Right kidney (tissue), 1 donor: Measurements from ENCODE around the gene AARSD1.
A peak's percentile ranks its signal among the peaks of the same experiment; 100 is the strongest.
"Not testable (repeated sequence)": the region's sequence is repeated elsewhere in the genome, so short reads cannot be mapped to it uniquely, and the experiment has no call there.

Experiments
- DNase-seq: peaks from one replicate; pipeline ENCODE4 v3.0.0-alpha.2; 2016

Gene AARSD1

DNA sequence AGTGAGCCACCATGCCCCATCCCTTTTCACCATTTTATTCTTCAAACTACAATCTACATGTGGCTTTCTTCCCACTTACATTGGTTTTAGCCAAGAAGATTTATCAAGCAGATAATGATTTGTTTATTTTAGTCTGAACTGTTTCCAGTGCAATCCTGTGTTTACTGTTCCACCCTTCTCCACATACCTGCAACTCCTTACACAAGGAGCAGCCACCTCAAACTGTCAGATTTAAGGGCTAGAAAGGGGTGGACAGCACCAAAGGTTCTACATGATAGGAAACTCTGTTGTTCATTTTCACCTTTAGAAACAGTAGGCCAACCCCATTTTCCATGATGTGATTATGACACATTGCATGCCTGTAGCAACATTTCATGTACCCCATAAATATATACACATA, 18.0 kb upstream of the AARSD1 start:
- no peak for DNase-seq

DNA sequence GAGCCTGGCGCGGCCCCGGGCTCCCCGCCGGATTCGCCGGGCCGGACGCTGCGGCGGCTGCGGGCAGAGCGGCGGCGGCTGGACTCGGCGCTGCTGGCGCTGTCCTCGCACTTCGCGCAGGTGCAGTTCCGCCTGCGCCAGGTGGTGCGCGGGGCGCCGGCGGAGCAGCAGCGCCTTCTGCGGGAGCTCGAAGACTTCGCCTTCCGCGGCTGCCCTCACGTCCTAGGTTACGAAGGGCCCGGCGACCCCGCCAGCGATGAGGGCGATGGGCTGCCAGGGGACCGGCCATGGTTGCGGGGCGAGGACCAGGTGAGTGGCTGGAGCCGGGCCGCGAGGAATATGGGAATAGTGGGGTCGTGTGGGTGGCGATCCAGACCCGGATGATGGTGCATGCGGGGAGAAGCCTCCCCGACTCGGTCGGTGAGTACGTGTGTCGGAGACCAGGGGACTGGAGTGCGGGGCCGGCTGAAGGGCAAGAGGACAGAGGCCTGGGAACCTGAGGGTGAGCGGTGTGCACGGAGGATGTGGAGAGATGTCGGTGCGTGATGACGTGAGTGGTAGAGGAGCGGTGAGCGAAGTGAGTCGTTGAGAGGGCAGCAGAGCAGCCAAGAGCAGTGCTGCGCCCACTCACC, 16.6 kb upstream of the AARSD1 start:
- DNase-seq, result peak; percentile 62

DNA sequence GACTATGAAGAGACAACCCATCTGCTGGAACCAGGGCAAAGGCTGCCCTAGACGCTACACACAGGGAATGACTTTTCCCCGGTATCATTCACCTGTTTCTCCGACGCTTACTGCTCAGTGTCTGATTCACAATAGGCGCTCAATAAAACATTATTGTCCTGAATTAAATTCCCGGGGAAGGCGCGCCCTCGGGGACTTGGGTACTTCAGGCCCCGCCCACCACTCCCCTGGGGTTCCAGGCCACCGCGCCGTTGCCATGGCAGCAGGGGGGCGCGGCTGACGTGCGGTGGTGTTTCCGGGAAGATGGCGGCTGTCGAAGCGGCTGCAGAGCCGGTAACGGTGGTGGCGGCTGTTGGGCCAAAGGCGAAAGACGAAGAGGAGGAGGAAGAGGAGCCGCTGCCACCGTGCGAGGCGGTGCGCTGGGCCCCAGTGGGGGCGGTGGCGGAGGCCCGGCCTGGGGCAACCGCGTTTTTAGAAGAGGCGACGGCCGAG, 16.1 kb upstream of the AARSD1 start, which contains the start of gene RUNDC1:
TSS of gene RUNDC1 (plus strand) at position 292 of the 492 bp plus-strand sequence. CDS start at position 304, 12 bp downstream.
- DNase-seq, result peak; percentile 95

DNA sequence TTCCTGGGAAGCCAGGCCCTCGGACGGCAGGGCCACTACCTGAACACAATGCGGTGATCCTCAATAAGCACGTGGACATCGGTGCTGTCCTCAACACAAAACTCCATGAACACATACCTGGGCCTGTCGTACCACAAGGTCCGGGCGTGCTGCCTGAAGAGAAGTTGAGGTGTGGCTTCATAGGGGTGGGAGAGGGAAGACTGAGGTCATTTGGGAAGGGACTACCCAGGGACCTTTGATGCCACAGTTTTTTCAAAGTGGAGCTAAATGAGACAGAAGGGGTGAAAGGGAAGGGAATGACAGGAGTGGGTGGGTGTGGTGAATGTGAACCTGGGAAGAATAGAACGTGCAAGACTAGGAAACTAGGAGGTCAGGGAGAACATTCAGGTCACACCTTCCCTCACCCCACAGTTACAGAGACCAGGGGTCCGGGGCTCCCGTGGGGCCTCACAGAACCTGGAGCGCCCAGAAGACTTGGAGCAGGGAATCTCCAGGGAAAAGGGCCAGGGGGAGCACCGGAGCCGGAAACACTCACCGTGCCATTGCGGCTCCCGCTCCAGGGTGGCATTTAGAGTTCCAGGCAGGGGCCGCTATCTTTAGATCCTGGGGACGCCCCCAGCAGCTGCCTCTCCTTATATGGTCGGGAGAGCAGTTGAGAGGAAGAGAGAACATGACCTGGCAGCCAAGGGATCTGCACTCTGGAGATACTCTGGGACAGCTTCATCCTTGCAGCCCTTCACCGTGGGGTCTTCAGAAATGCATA, 15.4 kb upstream of the AARSD1 start, which contains the start of gene PTGES3L:
TSS of gene PTGES3L (minus strand) at position 570 of the 763 bp plus-strand sequence. CDS start at position 543, 27 bp downstream.
- no peak for DNase-seq

DNA sequence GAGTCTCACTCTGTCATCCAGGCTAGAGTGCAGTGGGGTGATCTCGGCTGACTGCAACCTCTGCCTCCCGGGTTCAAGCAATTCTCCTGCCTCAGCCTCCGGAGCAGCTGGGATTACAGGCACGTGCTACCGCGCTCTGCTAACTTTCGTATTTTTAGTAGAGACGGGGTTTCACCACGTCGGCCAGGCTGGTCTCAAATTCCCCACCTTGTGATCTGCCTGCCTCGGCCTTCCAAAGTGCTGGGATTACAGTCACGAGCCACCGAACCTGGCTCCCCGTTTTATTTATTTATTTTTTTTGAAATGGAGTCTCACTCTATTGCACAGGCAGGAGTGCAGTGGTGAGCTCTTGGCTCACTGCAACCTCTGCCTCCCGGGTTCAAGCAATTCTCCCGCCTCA, 11.4 kb upstream of the AARSD1 start:
- DNase-seq, result not testable (repeated sequence)

DNA sequence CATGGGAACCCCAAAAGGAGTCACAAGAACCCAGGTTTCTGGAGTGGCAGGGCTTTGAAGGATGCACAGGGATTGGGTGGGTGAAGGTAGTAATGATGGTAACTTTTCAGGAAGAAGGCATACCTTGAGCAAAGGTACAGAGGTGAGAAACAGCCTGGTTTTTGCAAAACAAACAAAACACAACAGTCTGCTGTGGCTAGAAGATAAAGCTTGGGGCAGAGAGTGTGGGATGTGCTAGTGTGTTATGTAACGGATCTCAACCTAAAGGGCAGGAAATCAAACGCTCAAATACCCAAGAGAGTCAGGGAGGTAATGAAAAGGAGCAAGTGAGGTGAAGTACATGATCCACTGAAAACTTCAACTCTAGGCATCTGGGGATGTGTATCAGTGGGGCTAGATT, 11.0 kb upstream of the AARSD1 start:
- no peak for DNase-seq

DNA sequence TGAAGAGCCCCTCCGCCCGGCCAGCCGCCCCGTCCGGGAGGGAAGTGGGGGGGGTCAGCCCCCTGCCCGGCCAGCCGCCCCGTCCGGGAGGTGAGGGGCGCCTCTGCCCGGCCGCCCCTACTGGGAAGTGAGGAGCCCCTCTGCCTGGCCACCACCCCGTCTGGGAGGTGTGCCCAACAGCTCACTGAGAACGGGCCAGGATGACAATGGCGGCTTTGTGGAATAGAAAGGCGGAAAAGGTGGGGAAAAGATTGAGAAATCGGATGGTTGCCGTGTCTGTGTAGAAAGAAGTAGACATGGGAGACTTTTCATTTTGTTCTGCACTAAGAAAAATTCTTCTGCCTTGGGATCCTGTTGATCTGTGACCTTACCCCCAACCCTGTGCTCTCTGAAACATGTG, 9.1 kb upstream of the AARSD1 start:
- DNase-seq, result not testable (repeated sequence)

DNA sequence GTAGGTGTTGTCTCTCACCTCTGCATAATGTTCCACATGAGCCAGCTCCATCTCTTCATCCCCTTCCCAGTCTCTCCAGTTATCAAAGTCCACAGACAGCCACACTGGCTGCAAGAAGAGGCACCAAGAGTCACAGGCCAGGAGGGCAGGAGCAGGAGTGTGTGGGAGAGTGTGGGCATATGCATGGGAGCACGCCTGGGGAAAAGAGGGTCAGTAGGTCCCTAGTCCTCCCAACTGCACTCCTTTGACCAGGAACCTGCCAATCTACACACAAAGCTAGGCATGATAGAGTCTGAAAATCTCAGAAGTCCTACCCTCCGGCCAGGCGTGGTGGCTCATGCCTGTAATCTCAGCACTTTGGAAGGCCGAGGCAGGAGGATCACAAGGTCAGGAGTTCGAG, 7.3 kb upstream of the AARSD1 start:
- DNase-seq, result no peak

DNA sequence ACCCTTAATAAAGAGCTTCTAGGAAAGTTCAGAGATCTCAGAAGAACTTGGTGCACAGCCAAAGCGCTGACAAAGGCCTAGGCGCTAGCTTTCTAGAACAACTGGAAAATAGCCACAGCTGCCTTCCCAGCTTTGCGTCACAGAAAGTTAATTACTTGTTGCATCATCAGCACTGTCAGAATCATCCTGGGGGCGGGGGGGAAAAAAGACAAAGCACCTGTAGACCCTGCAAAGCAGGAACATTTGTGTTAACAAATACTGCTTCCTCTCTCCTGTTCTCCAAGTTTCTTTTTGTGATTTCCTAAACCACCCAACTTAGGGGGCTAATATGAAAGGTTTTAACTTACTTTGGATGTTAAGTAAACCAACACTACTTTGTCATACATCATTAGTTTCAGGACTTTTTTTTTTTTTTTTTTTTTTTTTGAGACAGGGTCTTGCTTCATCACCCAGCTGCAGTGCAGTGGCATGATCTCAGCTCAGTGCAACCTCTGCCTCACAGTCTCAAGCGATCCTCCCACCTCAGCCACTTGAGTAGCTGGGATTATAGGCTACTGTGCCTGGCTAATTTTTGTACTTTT, 4.8 kb upstream of the AARSD1 start:
- DNase-seq, result peak; percentile 16

DNA sequence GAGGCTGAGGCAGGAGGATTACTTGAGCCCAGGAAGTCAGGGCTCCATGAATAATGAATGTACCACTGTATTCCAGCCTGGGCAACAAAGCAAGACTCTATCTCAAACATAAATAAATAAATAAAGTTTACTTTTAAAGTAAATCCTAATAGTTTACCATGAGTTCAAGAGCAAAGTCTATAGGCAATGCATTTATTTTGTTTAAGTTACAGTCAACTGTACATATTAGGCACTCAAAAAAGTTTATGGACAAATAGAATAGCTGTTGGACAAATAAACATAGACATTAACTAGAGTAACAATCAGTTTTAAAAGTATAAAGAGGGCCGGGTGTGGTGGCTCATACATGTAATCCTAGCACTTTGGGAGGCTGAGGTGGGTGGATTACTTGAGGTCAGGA, 3.7 kb upstream of the AARSD1 start:
- no peak for DNase-seq

DNA sequence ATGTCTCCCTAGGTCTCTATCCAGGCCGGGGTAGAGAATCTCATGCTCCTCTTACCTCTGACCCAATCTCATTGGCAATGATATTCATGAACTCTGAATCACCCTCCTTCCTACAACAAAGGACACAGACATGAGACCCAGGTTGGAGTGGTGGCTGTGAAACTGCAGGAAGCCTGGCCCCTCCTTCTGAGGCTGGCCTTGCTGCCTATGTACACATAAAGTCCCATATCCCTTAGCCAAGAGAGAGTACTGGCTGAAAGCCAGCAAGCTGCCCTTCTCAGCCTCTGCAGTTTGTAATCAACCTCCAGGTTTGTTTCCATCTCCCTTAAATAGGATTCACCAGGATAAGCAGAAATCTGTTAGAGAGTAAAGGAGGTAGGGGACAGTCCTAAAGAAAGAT, 10.6 kb downstream of the AARSD1 start:
- no peak for DNase-seq

DNA sequence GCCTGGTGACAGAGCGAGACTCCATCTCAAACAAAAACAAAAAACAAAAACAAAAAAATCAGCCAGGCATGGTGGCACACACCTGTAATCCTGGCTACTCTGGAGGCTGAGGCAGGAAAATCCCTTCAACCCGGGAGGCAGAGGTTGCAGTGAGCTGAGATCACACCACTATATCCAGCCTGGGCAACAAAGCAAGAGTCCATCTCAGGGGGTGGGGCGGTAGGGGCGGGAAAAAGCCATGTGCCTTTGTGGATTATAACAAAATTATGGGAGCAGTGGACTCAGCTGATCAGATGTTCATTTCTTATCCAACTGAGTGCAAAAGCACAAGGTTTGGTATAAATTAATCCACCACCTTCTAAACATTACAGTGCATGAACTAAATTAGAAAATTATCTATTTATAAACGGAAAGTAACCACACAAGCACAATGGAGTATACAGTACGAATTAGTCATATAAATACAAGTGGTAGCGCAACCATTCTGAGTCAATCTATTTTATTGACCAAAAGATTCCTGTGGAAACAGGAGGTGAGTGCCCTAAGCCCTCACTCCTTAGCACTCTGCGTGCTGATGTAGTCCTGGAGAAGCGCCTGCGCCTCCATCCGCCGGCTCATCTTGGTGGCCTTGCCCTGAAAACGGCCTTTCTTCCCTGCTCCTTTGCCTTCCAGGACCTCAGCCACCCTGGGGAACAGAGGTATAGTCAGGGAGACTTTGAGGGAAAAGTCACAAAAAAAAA, 14.0 kb downstream of the AARSD1 start:
- DNase-seq, result no peak

DNA sequence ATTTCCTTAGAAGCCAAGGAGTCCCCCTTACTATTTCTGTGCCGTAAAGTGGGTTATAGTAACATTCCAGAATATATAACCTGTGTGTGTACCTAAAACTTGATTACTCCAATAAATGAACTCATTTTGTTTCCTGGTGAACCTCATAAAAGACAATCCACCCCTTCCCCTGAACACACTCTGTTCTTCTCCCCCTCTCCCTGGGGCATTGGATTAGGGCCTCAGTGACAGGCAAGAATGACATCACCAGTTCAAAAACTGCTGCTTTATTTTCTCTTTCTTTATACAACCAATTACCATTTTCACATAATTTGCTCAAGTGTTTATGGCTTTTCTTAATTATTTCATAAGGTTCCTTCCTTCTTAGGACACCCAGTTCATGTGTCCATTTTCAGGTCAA, 17.4 kb downstream of the AARSD1 start:
- DNase-seq, result no peak

DNA sequence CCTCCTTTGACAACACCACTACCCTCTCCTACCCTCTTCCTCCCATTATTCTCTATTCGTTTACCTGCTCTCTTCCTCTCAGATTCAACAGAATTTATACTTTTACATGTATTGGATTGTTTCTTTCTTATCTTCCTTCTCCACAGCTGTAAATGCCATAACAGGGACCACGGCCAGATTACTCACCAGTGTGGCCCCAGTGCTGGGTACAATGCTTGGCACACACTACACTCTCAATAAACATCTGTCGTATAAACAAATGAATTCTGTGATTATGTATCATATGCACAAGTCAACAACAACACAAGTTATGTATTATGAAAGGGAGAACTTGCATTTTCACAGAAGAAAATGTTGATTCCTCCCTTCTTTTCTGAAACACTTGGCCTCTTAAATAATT, 20.0 kb downstream of the AARSD1 start:
- no peak for DNase-seq

DNA sequence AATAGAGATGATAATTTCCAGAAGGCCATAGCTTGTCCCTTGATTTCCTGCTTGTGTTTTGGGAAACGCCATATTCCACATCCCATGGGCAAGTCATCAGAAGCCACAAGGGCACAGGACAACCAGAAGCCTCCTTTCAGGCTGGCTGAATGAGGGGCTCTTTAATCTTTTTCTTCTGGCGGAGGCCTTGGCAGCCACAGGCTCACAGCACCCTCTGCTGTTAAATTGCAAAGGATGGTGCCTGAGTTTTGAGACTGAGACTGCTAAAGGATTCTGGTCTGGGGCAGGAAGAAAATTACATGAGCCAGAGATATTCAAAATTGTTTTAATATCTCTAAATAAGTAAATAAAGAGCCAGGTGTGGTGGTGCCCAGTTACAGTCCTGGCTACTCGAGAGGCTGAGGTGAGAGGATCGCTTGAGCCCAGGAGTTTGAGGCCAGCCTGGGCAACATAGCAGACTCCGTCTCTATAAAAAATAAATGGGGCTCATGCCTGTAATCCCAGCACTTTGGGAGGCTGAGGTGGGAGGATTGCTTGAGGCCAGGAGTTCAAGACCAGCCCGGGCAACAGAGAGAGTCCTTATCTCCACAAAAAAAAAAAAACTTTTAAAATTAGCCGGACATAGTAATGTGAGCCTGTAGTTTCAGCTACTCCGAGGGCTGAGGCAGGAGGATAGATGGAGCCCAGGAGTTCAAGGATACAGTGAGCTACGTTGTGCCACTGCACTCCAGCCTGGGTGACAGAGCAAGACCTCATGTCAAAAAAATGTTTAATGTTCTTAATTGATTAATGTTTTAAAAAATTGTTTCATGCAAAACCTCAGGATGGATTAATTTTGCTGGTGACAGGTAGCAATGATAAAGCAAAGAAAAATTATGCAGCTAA, 26.3 kb downstream of the AARSD1 start:
- peak; percentile 37 for DNase-seq

DNA sequence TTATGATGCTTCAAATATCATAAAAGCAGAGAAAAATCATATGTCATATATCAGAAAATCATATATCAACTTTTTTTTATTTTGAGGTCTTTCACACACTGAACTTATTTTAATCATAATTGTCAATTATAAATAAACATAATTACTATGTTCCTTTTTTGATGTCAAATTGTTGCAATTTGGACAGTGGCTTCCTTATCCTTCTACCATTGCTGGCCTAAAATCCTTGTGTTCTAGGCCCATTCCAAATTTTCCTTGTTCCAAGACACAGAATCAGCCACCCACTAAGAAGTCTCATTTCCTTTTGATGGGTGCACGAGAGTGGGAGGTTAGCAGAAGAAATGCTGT, 34.8 kb downstream of the AARSD1 start:
- no peak for DNase-seq

DNA sequence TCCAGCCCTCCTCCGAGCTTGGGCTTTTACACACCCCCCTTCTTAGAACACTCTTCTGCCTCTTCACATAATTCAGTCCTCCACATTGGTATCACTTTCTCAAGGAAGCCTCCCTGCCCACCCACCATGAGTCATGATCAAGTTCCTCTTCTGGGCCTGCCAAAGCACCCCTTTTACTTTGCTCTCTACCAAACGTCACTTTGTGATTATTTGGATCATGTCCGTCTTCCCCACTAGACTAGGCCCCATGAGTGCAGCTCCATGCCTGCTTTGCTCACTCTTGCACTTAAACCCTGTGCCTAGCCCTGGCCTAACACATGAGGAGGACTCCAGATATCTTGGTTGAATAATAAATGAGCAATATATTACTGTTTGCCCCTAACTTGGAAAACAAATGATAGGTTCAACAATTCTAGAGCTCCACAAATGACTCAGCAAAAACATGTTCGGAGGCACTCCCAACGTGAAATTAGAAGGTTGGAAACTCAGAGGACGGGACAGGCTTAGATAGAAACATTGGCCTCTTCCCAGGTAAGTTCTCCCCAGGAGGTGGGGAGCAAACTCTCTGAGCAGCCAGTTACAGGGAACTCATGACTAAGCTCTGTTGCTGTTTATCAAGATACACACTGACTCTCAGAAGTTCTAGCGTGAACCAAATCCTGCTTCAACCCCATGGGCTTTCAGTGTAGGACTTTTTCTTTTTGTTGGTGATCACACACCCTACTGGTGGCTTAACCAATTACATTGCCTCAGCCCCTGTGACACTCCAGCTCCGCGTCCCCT, 35.3 kb downstream of the AARSD1 start:
- no peak for DNase-seq

DNA sequence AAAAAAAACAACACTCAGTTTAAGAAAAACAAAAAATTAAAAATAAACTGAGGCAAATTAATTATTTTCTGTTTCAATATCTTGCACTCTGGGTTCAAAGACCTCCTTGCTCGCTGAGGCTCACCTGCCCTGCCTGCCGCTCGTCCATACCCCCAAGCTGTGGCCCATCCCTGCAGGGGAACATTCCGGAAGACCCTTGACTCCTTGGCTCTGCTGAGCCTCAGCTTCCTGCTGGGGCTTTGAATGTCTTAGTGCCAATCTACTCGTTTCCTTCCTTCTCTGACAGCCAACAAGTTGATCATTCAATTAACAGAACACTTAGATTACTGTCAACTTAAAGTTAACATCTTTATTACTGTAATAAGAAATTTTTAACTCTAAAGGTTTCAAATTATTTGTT, 39.4 kb downstream of the AARSD1 start:
- DNase-seq, result no peak

DNA sequence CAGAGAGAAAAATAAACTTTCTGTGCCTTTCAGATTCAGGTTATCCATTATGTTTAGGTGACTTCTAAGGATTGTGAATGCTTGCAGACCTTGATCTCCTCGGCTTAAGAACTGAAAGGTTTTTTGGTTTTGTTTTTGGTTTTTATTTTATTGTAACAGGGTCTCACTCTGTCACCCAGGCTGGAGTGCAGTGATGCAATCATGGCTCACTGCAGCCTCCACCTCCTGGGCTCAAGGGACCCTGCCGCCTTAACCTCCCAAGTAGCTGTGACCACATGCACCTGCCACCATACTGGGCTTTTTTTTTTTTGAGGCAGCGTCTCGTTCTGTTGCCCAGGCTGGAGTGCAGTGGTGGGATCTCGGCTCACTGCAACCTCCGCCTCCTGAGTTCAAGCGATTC, 40.8 kb downstream of the AARSD1 start:
- not testable (repeated sequence) for DNase-seq

DNA sequence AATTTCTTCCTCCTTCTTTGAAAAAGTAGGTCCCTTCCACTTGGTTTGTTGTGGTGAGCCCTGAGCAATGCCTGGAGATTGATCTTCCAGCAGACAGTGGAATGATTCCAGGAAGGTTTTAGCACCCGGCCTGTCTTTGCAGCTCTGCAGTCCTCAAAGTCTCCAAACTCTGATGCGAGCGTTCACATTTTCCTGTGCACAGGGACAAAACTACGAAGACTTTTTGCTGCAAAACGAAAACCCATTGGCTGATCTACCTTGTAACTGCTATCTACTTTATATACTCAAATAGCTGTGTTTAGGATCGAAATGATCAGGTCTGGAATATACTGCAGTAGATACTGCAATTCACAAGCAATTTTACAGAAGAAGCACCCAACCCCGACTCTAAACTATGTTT, 42.0 kb downstream of the AARSD1 start:
- no peak for DNase-seq

DNA sequence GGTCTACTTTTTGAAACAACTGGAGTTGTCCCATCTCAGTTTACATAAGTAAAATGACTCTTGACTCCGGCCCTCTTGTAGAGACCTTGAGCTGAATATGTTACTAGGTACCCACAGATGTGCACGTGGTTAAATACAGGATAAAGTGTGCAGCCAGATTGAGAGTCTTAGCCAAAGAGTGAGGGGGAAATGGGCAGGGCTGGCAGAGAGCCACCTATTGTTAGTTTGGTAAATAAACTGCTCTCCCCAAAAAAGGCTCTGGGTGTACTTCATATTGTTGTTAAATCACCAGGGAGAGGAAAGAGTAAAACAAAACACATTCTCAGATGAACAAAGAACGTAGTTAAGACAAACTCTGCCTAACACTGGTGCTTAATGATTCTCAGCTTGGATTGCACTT, 43.3 kb downstream of the AARSD1 start:
- no peak for DNase-seq
